GM10248 (cell line): ENCODE results near the gene EARS2.
"Not testable (repeated sequence)": the region's sequence is repeated elsewhere in the genome, so short reads cannot be mapped to it uniquely, and the experiment has no call there.

Source experiments
- CTCF ChIA-PET: fragments of 300-600 bp; sonication (Branson Sonifier 250); formaldehyde crosslinking; extraction: SDS; loops from one replicate; lab custom pipeline; 2021; ENCODE audit warnings: antibody characterized with exemption; lab: Yijun Ruan, JAX
- POLR2A ChIA-PET: fragments of 350-650 bp; sonication (Branson Sonifier 250); formaldehyde crosslinking; extraction: SDS; loops from one replicate; lab custom pipeline; 2020; ENCODE audit warnings: antibody characterized with exemption; lab: Yijun Ruan, JAX
- DNase-seq: peaks from one replicate; pipeline ENCODE4 v3.0.0; 2012; ENCODE audit errors: extremely low spot score
- TF ChIP-seq, protein P1 (sequence below): IDR thresholded peaks from 2 replicates; pipeline ENCODE4 v1.5.1; 2012; ENCODE audit warnings: mild to moderate bottlenecking, low read depth; ENCODE audit errors: extremely low read depth, missing control alignments, control extremely low read depth

EARS2 gene

DNA sequence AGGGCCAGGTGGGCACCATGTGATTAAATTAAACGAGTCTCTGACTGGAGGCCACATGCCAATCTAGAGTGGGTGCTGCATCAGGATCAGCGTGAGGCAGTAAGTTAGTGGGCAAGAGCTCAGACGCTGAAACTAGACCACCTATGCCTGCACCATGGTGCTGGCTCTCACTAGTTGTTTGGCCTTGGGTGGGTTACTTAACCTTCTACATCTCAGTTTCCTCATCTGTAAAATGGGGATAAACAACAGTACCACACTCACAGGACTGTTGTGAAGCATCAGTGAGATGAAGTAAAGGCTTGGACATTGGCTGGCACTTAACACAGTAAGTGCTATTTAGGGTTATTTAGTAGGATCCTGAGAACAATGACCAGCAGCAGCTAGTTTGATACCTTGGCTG lies 33.0 kb upstream of the EARS2 start:
- TF ChIP-seq, protein P1, sequence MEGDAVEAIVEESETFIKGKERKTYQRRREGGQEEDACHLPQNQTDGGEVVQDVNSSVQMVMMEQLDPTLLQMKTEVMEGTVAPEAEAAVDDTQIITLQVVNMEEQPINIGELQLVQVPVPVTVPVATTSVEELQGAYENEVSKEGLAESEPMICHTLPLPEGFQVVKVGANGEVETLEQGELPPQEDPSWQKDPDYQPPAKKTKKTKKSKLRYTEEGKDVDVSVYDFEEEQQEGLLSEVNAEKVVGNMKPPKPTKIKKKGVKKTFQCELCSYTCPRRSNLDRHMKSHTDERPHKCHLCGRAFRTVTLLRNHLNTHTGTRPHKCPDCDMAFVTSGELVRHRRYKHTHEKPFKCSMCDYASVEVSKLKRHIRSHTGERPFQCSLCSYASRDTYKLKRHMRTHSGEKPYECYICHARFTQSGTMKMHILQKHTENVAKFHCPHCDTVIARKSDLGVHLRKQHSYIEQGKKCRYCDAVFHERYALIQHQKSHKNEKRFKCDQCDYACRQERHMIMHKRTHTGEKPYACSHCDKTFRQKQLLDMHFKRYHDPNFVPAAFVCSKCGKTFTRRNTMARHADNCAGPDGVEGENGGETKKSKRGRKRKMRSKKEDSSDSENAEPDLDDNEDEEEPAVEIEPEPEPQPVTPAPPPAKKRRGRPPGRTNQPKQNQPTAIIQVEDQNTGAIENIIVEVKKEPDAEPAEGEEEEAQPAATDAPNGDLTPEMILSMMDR: no peak
- no peak for DNase-seq
- CTCF ChIA-PET: no interaction called here
- POLR2A ChIA-PET: interaction anchor here (0.6 kb wide), 1 partner anchor 23 kb away, joined by 3 read pairs; no protein-coding TSS in a partner anchor

DNA sequence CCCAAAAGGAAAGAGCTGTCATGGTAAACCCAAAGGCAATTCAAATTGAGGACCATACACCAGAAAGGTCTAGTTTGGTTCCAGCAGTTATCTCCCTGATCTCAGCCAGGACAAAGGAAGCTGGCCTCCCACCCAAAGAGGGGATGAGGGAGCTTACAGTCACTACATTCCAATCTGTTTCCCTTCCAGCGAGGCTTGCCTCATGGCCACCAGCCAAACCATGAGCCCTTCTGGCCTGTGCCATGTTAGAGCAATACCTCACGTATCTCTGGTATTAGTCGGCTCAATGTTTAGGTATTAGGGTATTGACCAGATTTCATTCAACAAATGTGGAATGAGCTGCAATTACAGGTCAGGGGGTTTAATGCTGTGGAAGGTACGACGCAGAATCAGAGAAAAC lies 30.6 kb upstream of the EARS2 start:
- CTCF ChIA-PET: interaction anchor here (0.9 to 1.0 kb wide), 2 partner anchors 9 to 30 kb away, joined by 3 to 5 read pairs; partner anchors contain the start of gene UBFD1
- POLR2A ChIA-PET: interaction anchor here (0.5 kb wide), 1 partner anchor 131 kb away, joined by 6 read pairs; no protein-coding TSS in a partner anchor
- DNase-seq: no peak
- TF ChIP-seq, protein P1: no peak

DNA sequence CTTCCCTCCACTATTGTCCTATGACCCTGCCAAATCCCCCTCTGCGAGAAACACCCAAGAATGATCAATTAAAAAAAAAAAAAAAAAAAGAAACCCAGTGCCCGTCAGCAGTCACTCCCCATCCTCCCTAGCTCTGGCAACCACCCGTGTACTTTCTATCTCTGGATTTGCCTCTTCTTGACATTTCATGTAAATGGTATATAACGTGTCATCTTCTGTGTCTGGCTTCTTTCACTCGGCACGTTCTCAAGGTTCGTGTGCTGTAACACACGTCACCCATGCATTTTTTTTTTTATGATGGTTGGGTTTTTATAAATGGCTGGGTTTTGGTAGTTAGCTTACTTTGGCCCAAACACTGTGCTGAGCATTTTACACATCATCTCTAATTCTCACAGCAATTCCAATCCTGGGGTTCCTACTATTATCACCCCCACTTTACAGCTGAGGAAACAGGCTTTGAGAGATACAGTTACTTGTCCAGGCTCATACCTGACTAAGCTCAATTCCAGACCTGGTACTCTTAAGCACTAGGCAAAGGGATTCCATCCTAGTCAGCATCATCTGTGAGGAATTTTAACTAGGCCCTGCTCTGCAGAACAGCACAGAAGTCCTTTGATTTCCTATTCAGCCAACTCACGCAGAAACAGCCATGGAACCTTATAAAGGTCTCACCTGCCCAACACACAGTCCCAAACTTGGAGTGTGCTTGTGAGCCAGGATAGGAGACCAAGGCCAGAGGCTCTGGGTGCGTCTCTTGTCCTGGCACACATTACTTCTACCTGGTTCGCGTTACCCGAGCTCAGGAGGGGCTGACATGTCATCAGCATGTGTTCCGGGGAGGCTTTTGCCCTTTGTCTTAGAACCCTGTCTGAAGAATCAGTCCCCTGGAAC lies 27.3 kb upstream of the EARS2 start:
- DNase-seq: no peak
- TF ChIP-seq, protein P1: no peak
- ChIA-PET POLR2A (no interaction called here), CTCF (interaction anchor here (0.7 to 1.2 kb wide), 3 partner anchors 10 to 55 kb away, joined by 3 to 4 read pairs (median 3); no protein-coding TSS in a partner anchor)

DNA sequence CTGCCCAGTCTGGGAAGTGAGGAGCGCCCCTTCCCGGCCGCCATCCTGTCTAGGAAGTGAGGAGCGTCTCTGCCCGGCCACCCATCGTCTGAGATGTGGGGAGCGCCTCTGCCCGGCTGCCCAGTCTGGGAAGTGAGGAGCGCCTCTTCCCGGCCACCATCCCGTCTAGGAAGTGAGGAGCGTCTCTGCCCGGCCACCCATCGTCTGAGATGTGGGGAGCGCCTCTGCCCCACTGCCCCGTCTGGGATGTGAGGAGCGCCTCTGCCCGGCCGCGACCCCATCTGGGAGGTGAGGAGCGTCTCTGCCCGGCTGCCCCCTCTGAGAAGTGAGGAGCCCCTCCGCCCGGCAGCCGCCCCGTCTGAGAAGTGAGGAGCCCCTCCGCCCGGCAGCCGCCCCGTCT lies 26.1 kb upstream of the EARS2 start:
- CTCF ChIA-PET, DNase-seq, POLR2A ChIA-PET: not testable (repeated sequence)

DNA sequence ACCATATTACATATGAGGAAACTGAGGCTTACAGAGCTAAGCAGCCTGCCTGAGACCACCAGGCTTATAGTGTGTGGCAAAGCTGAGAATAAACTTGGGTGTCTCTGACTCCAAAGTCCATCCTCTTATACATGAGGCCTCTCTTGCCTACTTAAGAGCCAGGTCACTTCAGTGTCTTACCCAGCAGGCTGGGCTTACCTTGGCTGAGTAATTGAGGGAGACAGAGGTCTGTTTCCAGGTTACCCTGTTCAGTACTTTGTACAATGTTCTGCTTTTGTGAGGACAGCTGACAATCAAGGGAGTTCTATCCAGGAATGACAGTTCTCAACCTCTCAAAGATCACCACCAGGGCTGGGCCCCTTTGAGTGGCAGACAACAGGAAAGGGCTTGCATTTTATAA lies 24.6 kb upstream of the EARS2 start:
- TF ChIP-seq, protein P1: no peak
- ChIA-PET CTCF (interaction anchor here (0.9 to 1.8 kb wide), 3 partner anchors 10 to 17 kb away, joined by 3 to 6 read pairs (median 4); partner anchors contain the start of gene NDUFAB1), POLR2A (interaction anchor here (0.7 kb wide), 1 partner anchor 10 kb away, joined by 7 read pairs; no protein-coding TSS in a partner anchor)
- no peak for DNase-seq

DNA sequence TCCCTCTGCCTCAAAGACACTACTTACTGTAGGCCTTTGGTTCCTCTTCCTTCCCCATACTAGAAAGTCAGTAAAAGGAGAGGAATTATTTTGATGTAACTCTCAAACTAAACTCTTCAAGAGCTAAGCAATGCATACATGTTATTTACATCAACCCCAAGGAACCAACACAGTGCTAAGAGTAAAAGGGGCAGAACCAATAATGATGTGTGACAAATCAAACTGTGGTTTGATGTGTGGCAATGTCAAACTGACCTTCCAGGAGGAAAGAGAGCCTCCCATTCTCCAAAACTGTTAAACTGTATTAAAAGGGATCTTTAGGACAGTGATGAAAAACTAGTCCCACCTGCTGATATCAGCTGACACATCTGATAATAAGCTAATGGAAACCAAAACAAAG lies 23.2 kb upstream of the EARS2 start:
- CTCF ChIA-PET: interaction anchor here (1.5 kb wide), 1 partner anchor 18 kb away, joined by 4 read pairs; no protein-coding TSS in a partner anchor
- POLR2A ChIA-PET: no interaction called here
- DNase-seq: no peak
- TF ChIP-seq, protein P1: no peak

DNA sequence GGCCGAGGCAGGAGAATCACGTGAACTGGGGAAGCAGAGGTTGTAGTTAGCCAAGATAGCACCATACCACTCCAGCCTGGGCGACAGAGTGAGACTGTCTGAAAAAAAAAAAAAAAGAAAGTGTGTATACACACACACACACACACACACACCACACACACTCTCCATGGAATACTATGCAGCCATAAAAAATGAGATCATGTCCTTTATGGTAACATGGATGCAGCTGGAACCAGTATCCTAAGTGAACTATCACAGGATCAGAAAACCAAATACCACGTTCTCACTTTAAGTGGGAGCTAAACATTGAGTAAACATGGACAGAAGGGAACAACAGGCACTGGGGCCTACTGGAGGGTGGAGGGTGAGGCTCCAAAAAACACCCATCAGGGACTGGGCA lies 22.2 kb upstream of the EARS2 start:
- TF ChIP-seq, protein P1: no peak
- DNase-seq: no peak
- ChIA-PET CTCF (no interaction called here), POLR2A (no interaction called here)
